Heart left ventricle (tissue), 13 donors: ENCODE data around the gene FBXW5.

Experiments used
- POLR2A ChIP-seq, 2 donors: fragments of 450-650 bp; IDR thresholded peaks; one replicate each; pipeline ENCODE4 v1.6.1; 2017; ENCODE audit warnings: antibody characterized with exemption in 2 of 2, mild to moderate bottlenecking in 2 of 2, moderate library complexity in 2 of 2
- TF ChIP-seq, protein P1 (sequence below), 12 donors: fragments of 200-600 bp; sonication (generic) in 4 of 12; IDR thresholded peaks; one replicate each; pipeline versions ENCODE4 v1.5.0 to v1.8.0; 2018 to 2022; ENCODE audit warnings: antibody characterized with exemption in 12 of 12, mild to moderate bottlenecking in 5 of 12
- donor health status: ischemic (EF 13 %, LVEDD 7.1; RV severe dilation, severe dysfunction).
- donor health status: DM: no; HTN: yes; CAD: no.
- donor health status: DM: no; HTN: no; CAD: no.
- donor health status: ischemic (EF 25% LVEDD 6.9; RV normal size, moderate dysfunction).
- donor health status: ischemic (EF 25% LVEDD 5.7; RV mildly dilated, moderate dysfunction).
- donor health status: ischemic (EF 35%, LVEDD 5.7; RV mildly dilated, moderate dysfunction).
- donor health status: nonischemic (EF 11% LVEDD 7.7; RV severe dilation, severe dysfunction).
- donor health status: DM: yes; HTN: yes; CAD: no.
- donor health status: PGD.
- donor health status: ischemic (EF 29% LVEDD 5.4; RV normal size, mild dysfunction).
- donor health status: nonischemic (EF 23%, LVEDD 6.1; RV moderate dilation, normal function).

DNA sequence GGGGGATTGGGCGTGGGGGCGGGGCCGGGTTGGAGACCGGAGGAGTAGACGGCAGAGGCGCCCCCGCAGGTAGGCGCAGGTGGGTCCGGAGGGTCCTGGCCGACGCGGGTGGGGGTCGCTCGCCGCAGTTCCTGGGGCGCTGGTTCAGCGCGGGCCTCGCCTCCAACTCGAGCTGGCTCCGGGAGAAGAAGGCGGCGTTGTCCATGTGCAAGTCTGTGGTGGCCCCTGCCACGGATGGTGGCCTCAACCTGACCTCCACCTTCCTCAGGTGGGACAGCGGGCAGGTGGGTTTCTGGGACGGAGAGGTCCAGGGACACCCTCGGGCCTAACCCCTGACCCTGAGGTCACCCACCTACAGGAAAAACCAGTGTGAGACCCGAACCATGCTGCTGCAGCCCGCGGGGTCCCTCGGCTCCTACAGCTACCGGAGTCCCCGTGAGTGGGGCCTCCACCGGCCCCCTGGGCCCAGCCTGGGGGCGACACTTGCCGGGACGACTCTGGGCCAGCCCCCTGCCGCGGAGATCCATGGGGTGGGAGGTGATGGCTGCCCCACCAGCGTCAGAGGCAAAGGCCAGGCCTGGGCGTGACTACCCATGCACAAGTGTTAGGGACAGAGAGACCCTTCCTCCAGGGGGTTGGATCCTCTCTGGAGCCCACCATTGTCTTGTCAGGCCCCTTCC lies 34.5 kb upstream of the FBXW5 start:
- TF ChIP-seq, protein P1, sequence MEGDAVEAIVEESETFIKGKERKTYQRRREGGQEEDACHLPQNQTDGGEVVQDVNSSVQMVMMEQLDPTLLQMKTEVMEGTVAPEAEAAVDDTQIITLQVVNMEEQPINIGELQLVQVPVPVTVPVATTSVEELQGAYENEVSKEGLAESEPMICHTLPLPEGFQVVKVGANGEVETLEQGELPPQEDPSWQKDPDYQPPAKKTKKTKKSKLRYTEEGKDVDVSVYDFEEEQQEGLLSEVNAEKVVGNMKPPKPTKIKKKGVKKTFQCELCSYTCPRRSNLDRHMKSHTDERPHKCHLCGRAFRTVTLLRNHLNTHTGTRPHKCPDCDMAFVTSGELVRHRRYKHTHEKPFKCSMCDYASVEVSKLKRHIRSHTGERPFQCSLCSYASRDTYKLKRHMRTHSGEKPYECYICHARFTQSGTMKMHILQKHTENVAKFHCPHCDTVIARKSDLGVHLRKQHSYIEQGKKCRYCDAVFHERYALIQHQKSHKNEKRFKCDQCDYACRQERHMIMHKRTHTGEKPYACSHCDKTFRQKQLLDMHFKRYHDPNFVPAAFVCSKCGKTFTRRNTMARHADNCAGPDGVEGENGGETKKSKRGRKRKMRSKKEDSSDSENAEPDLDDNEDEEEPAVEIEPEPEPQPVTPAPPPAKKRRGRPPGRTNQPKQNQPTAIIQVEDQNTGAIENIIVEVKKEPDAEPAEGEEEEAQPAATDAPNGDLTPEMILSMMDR (IDR thresholded peaks at IDR 0.05) = no peak
- no peak for TF ChIP-seq POLR2A (IDR thresholded peaks at IDR 0.05)
